Measurements from ENCODE around the gene PLIN3. TPM values are rescaled to one million over a fixed set of nuclear protein-coding genes. Genes with fewer than 3 reads are reported as not detected.

Gene PLIN3
- total and polyA plus RNA-seq, 4 donors, result 18.0 to 105 (median 50.5) TPM

GRCh38 chr19:4801085-4801619 lies 66.3 kb downstream of the PLIN3 start:
- WGBS, 2 donors, result 81 to 93% methylated on average over 3 of the region's 3 CpGs
- no peak for TF ChIP-seq CTCF (IDR thresholded peaks at IDR 0.05; ENCODE audit: control extremely low read depth, extremely low read depth)
- ATAC-seq (ENCODE audit: insufficient read depth, low FRiP score) (no peak), DNase-seq (no peak)
- peaks cover 0 to 3% (median 0%) of the 10 kb centered on the region in 5 donors for H3K4me1 ChIP-seq (ENCODE audit: control insufficient read depth in 5 of 5, insufficient read depth in 5 of 5, low read length in 5 of 5)
- no peak overlapping the region for H3K4me3 ChIP-seq
- H3K27me3 ChIP-seq (ENCODE audit: control insufficient read depth in 3 of 3, insufficient read depth in 3 of 3, low read length in 2 of 3), result no peaks in the 10 kb centered on the region
- H3K9me3 ChIP-seq (ENCODE audit: control insufficient read depth in 4 of 4, insufficient read depth in 3 of 4, low read length in 3 of 4), result no peaks in the 10 kb centered on the region
- H3K9ac ChIP-seq (ENCODE audit: insufficient read depth in 1 of 2, low read length in 2 of 2), result no peak overlapping the region
- H3K27ac ChIP-seq (ENCODE audit: low read depth in 1 of 2, low read length in 1 of 2), result peak overlapping the region; percentile 53 to 82
- H3K36me3 ChIP-seq (ENCODE audit: control insufficient read depth in 4 of 4, insufficient read depth in 4 of 4, low read length in 4 of 4), result peaks cover 0 to 7% (median 6%) of the 10 kb centered on the region in 4 donors

- peak; percentile 56 for ATAC-seq (ENCODE audit: insufficient read depth, low FRiP score)
- Histone ChIP-seq H3K36me3 (ENCODE audit: control insufficient read depth in 4 of 4, insufficient read depth in 4 of 4, low read length in 4 of 4) (peaks cover 0 to 7% (median 6%) of the 10 kb centered on the region in 4 donors), H3K27me3 (ENCODE audit: control insufficient read depth in 3 of 3, insufficient read depth in 3 of 3, low read length in 2 of 3) (no peaks in the 10 kb centered on the region), H3K27ac (ENCODE audit: low read depth in 1 of 2, low read length in 1 of 2) (peak overlapping the region; percentile 71 to 89), H3K9ac (ENCODE audit: insufficient read depth in 1 of 2, low read length in 2 of 2) (no peak overlapping the region), H3K4me3 (no peak overlapping the region), H3K4me1 (ENCODE audit: control insufficient read depth in 5 of 5, insufficient read depth in 5 of 5, low read length in 5 of 5) (peaks cover 0 to 3% (median 0%) of the 10 kb centered on the region in 5 donors), H3K9me3 (ENCODE audit: control insufficient read depth in 4 of 4, insufficient read depth in 3 of 4, low read length in 3 of 4) (no peaks in the 10 kb centered on the region)
- TF ChIP-seq CTCF (IDR thresholded peaks at IDR 0.05; ENCODE audit: control extremely low read depth, extremely low read depth), result no peak
- 58 to 72% methylated on average over 23 of the region's 23 CpGs for WGBS, 2 donors
- peak; percentile 61 to 83 (median 77) for DNase-seq
Observed at GRCh38 chr19:4800591-4801081, 66.8 kb downstream of the PLIN3 start.

- TF ChIP-seq CTCF (IDR thresholded peaks at IDR 0.05; ENCODE audit: control extremely low read depth, extremely low read depth), result no peak
- ATAC-seq (ENCODE audit: insufficient read depth, low FRiP score), result no peak
- Histone ChIP-seq H3K4me3 (no peak overlapping the region), H3K9me3 (ENCODE audit: control insufficient read depth in 4 of 4, insufficient read depth in 3 of 4, low read length in 3 of 4) (no peaks in the 10 kb centered on the region), H3K27ac (ENCODE audit: low read depth in 1 of 2, low read length in 1 of 2) (no peak overlapping the region), H3K36me3 (ENCODE audit: control insufficient read depth in 4 of 4, insufficient read depth in 4 of 4, low read length in 4 of 4) (peaks cover 0 to 23% (median 18%) of the 10 kb centered on the region in 4 donors), H3K4me1 (ENCODE audit: control insufficient read depth in 5 of 5, insufficient read depth in 5 of 5, low read length in 5 of 5) (peaks cover 0 to 22% (median 11%) of the 10 kb centered on the region in 5 donors), H3K27me3 (ENCODE audit: control insufficient read depth in 3 of 3, insufficient read depth in 3 of 3, low read length in 2 of 3) (no peaks in the 10 kb centered on the region), H3K9ac (ENCODE audit: insufficient read depth in 1 of 2, low read length in 2 of 2) (no peak overlapping the region)
- no peak for DNase-seq
- 88 to 91% methylated on average over 9 of the region's 9 CpGs for WGBS, 2 donors
Observed at GRCh38 chr19:4795400-4795799, 72.1 kb downstream of the PLIN3 start.

Data from lung (tissue), 12 donors.